Lower leg skin (tissue), 4 donors: Measurements from ENCODE around the gene CCDC183. TPM values are rescaled to one million over a fixed set of nuclear protein-coding genes. Genes with fewer than 3 reads are reported as not detected.

Source experiments
- DNase-seq, 2 donors: peaks; one replicate each; pipeline ENCODE4 v3.0.0-alpha.2; 2019; ENCODE audit warnings: low spot score in 2 of 2
- H3K4me3 ChIP-seq: fragments of 200-600 bp; sonication (generic); 2 replicates; pipeline ENCODE4 v1.5.1; 2017; ENCODE audit warnings: mild to moderate bottlenecking, low read depth; ENCODE audit not compliant: poor library complexity, severe bottlenecking
- POLR2A ChIP-seq, 2 donors: fragments of 450-650 bp; IDR thresholded peaks; one replicate each; pipeline ENCODE4 v1.6.1; 2016 to 2017; ENCODE audit warnings: antibody characterized with exemption in 2 of 2, mild to moderate bottlenecking in 1 of 2, moderate library complexity in 1 of 2
- WGBS, 2 donors: methylation state at CpG; one replicate each; pipeline ENCODE4 v1.1.5; 2018; 5-methylcytosine and 5-hydroxymethylcytosine counted together
- intact Hi-C: fragments of 100-400 bp; cut with DNase I; formaldehyde crosslinking; loops from one replicate; pipeline ENCODE4 v1.15.0; 2023; ENCODE audit warnings: low total_unique reads
- total RNA-seq, 4 donors: library from RNA; depleted of rRNA; stranded (reverse); fragments of >200 nt; gene quantifications; one replicate each; pipeline ENCODE4 v1.1.0, GENCODE V29; 2016
- TF ChIP-seq, protein P1 (sequence below), 3 donors: fragments of 450-650 bp; IDR thresholded peaks; one replicate each; pipeline ENCODE4 v1.5.1; 2016; ENCODE audit warnings: antibody characterized with exemption in 3 of 3, mild to moderate bottlenecking in 3 of 3, moderate library complexity in 2 of 3

CCDC183 gene
- total RNA-seq, 4 donors from 2014 or later: 0.37 to 9.1 (median 2.0) TPM

DNA sequence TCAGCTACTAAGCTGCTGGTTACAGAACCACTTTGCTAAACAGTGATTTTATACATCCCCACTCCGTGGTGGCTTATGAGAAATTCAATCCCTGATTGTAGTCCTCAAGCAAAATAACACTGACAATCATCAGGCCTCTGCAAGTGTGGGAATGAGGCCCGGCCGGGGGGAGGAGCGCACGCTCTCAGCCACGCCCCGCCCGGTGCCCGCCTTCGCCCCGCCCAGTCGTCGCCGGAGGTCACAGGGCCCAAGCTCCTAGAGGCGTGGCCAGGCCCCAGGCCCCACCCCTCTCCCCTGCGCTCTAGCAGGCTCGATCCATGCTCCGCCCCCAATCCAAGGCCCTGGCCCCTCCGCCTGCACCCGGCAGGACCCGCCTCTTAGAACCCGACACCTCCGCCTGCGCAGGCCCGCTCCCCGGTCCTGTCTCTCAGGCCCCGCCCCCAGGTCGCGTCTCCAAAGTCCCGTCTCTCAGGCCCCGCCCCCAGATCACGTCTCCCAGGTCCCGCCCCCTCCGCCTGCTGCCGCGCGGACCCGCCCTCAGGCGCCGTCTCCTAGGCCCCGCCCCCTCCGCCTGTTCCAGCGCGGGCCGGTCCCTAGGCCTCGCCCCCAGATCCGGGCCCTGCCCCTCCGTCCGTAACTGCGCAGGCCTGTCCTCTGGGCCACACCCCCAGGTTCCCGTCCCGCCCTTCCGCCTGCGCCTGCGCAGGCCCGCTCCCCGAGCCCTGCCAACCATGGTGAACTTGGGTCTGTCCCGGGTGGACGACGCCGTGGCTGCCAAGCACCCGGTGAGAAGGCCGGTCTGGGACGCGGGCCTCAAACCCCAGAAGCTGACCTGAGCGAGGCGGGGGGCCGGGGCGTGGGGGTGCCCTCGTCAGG, 5.3 kb upstream of the CCDC183 start, which contains the start of gene TMEM141:
TMEM141 (plus strand) TSS at position 705 of the 876 bp plus-strand sequence; CDS start at position 732, 27 bp downstream.
- DNase-seq: peak; percentile 100
- intact Hi-C loops: no loop called here
- 0 to 2% methylated on average over 40 to 54 of the region's 70 CpGs for WGBS, 2 donors
- TF ChIP-seq, protein P1, sequence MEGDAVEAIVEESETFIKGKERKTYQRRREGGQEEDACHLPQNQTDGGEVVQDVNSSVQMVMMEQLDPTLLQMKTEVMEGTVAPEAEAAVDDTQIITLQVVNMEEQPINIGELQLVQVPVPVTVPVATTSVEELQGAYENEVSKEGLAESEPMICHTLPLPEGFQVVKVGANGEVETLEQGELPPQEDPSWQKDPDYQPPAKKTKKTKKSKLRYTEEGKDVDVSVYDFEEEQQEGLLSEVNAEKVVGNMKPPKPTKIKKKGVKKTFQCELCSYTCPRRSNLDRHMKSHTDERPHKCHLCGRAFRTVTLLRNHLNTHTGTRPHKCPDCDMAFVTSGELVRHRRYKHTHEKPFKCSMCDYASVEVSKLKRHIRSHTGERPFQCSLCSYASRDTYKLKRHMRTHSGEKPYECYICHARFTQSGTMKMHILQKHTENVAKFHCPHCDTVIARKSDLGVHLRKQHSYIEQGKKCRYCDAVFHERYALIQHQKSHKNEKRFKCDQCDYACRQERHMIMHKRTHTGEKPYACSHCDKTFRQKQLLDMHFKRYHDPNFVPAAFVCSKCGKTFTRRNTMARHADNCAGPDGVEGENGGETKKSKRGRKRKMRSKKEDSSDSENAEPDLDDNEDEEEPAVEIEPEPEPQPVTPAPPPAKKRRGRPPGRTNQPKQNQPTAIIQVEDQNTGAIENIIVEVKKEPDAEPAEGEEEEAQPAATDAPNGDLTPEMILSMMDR (IDR thresholded peaks at IDR 0.05): no peak
- TF ChIP-seq POLR2A (IDR thresholded peaks at IDR 0.05): peak in 1 of 2 donors; percentile 42
- H3K4me3 ChIP-seq: peak within 1 kb of the TSS; percentile 54

DNA sequence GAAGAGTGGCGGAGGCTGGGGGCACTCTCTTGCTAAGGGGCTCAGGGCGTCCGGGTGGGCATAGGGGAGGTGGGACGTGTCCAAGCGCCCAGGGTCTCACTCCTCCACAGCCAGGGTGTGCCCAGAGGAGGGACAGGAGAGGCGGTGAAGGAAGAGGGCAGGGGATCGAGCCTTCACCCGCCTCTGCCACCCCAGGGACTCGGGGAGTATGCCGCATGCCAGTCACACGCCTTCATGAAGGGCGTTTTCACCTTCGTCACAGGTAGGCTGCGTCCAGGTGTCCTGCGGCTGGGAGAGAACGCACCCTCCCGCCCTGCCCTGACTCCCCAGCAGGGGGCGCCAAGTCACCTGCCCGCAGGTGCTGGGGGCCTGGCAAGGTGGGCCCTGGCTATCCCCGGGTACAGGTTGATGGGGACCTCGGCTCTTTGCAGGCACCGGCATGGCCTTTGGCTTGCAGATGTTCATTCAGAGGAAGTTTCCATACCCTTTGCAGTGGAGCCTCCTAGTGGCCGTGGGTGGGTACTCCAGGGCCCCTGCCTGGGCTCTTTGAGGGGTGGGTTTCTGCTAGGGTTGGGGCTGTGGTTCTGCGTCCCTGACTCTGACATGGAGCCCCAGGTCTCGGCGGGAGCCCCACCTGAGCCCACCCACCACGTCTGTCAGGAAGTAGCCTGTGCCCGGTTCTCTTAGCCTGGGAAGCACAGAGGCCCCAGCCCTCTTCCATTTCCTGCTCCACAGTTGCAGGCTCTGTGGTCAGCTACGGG, 4.4 kb upstream of the CCDC183 start:
- intact Hi-C loops: no loop called here
- TF ChIP-seq, protein P1 (IDR thresholded peaks at IDR 0.05): peak in 2 of 3 donors; percentile 8 to 54
- no peak for TF ChIP-seq POLR2A (IDR thresholded peaks at IDR 0.05)
- H3K4me3 ChIP-seq: peak overlapping the region; percentile 54
- DNase-seq: peak in 1 of 2 donors; percentile 93
- 5 to 7% methylated on average over 18 to 29 of the region's 29 CpGs for WGBS, 2 donors

DNA sequence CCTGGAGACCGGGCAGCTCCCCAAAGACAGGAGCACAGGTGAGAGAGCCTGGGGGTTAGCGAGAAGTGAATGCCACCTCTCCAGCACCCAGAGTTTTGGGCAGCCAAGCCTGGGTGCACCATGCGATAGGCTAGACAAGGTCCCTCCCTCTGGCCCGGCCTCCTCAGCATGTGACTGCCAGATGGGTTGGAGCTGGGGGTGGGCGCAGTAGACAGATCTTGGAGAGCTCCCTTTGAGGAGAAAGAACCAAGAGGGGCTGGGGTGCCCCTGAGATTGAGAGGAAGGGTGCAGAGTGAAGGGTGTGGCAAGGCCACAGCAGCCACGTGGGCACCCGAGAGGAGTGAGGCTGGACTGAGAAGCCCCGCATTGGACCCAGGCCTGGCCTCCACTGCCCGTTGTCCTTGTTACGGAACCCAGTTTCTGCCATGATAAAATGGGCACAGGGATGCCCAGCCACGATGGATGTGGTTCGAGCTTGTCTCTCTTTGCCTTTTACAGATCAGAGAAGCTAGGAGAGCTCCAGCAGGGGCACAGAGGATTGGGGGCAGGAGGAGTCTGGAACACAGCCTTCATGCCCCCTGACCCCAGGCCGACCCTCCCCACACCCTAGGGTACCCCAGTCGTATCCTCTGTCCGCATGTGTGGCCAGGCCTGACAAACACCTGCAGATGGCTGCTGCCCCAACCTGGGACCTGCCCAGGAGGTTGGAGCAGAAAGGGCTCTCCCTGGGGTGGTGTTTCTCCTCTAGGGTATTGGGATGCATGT, 3.6 kb upstream of the CCDC183 start:
- no peak overlapping the region for H3K4me3 ChIP-seq
- intact Hi-C loops: no loop called here
- TF ChIP-seq, protein P1 (IDR thresholded peaks at IDR 0.05): no peak
- TF ChIP-seq POLR2A (IDR thresholded peaks at IDR 0.05): no peak
- DNase-seq: no peak
- WGBS, 2 donors: 71 to 84% methylated on average over 15 of the region's 15 CpGs

DNA sequence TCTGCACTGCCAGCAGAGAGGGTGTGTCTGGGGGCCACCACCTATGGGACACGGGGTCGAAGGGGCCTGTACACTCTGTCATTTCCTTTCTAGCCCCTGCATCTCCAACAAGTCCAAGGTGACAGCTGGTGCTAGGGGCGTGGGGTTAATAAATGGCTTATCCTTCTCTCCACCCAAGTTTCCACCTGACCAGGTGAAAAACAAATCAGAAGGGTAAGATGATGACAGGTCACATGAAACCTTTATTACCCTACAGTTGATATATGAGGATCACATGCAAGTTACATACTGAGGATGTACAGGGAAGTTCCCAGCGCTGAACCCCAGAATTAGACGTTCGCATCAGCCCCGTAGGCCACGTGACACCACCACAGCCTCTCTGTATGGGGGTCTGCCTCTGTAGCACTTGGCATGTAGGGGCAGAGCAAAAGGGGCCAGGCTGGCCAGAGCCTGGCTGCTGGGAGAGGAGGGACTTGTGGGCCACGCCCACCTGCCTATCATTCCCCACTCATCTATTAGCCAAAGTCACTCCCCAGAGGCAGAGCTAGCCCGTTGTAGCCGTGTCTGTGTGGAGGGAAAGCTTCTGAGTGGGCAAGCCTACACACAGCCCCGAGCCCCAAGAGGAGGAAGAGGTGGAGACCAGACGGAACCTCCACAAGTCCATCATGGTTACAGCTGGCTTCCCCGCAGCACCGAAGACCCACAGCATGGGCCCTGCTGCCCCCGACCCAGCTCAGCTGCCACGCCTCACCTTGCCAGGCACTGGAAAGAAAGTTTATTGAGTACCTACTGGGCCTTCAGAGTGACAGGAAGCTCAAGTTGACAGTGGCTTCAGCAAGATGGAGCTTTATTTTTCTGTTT, 2.8 kb upstream of the CCDC183 start:
- DNase-seq: no peak
- no peak overlapping the region for H3K4me3 ChIP-seq
- WGBS, 2 donors: 75 to 82% methylated on average over 17 of the region's 17 CpGs
- no peak for TF ChIP-seq POLR2A (IDR thresholded peaks at IDR 0.05)
- TF ChIP-seq, protein P1 (IDR thresholded peaks at IDR 0.05): no peak
- intact Hi-C loops: no loop called here
